ENCODE measurements around the gene RAB6A.

Gene RAB6A

DNA sequence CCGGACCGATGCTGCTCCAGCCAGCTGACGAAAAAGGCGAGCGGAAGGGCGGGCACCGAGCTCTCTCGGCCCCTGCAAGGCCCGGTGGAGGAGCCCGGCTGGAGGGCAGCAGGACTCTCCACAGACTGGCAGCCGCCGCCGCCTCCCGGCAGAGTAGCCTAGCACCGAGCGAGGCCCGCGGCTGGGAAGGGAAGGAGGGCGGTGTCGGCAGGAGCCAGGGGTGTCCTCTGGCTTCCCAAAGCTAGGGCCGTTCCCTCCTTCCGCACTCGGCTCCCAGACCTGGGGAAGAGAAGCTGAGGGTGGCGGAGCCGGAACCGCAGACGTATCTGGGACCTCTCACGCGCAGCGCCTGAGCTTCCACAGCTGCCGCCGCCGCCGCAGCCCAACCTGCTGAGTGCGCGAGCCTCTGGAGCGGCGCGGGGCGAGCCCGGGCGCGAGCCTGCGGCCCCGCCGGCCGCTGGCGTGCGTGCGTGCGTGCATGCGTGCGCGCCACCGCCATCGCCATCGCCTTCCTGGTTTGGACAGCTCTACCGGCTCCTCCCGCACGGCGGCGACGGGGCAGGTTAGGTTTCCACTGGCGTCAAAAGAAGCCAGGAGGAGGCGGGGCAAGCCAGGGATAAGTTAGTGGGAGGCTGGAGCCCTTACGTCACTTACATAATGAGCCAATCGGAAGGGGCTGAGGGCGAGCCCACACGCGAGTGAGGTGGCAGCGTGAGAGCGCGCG is at the start of gene RAB6A:
Gene RAB6A, minus strand, starts transcription at position 396 of the 724 bp plus-strand sequence. CDS start 439 bp downstream, outside the sequence.
- DNase-seq: peak; percentile 100
- Histone ChIP-seq H3K36me3 (no peaks in the 10 kb centered on the region; the same call in 1 of the 2 replicates), H3K27ac (peak within 1 kb of the TSS; percentile 76), H3K4me3 (ENCODE audit: low read depth, low read length) (peak within 1 kb of the TSS; percentile 85), H3K9me3 (ENCODE audit: severe bottlenecking) (no peaks in the 10 kb centered on the region), H3K27me3 (ENCODE audit: insufficient read depth, low read depth, severe bottlenecking) (no peaks in the 10 kb centered on the region)
- TF ChIP-seq, protein P1, sequence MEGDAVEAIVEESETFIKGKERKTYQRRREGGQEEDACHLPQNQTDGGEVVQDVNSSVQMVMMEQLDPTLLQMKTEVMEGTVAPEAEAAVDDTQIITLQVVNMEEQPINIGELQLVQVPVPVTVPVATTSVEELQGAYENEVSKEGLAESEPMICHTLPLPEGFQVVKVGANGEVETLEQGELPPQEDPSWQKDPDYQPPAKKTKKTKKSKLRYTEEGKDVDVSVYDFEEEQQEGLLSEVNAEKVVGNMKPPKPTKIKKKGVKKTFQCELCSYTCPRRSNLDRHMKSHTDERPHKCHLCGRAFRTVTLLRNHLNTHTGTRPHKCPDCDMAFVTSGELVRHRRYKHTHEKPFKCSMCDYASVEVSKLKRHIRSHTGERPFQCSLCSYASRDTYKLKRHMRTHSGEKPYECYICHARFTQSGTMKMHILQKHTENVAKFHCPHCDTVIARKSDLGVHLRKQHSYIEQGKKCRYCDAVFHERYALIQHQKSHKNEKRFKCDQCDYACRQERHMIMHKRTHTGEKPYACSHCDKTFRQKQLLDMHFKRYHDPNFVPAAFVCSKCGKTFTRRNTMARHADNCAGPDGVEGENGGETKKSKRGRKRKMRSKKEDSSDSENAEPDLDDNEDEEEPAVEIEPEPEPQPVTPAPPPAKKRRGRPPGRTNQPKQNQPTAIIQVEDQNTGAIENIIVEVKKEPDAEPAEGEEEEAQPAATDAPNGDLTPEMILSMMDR (IDR thresholded peaks at IDR 0.05; ENCODE audit: low read depth, low read length): 0 out of 2 replicates have a peak, but pooled peaks have one; percentile 32

DNA sequence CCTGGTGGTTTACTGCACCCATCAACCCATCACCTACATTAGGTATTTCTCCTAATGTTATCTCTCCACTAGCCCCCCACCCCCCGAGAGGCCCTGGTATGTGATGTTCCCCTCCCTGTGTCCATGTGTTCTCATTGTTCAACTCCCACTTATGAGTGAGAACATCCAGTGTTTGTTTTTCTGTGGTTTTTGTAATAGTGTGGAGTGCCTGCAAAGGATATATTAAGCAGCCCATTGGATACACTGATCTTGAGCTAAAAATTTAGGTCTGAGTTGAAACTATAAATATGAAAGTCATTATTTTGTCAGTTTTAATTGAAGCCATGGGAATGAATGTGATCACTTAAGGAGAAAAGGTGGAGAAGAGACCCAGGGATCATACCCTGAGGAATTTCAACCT is 49.8 kb upstream of the RAB6A start:
- H3K36me3 ChIP-seq: peaks cover 11% of the 10 kb centered on the region
- no peak overlapping the region for H3K27ac ChIP-seq
- no peaks in the 10 kb centered on the region for H3K9me3 ChIP-seq (ENCODE audit: severe bottlenecking)
- no peak for DNase-seq
- TF ChIP-seq, protein P1 (IDR thresholded peaks at IDR 0.05; ENCODE audit: low read depth, low read length): no peak
- H3K27me3 ChIP-seq (ENCODE audit: insufficient read depth, low read depth, severe bottlenecking): no peaks in the 10 kb centered on the region
- no peak overlapping the region for H3K4me3 ChIP-seq (ENCODE audit: low read depth, low read length)

GRCh38 chr11:73808052-73808451 is 47.2 kb upstream of the RAB6A start:
- TF ChIP-seq, protein P1 (IDR thresholded peaks at IDR 0.05; ENCODE audit: low read depth, low read length): no peak
- Histone ChIP-seq H3K4me3 (ENCODE audit: low read depth, low read length) (no peak overlapping the region), H3K36me3 (peaks cover 11% of the 10 kb centered on the region), H3K27me3 (ENCODE audit: insufficient read depth, low read depth, severe bottlenecking) (no peaks in the 10 kb centered on the region), H3K9me3 (ENCODE audit: severe bottlenecking) (no peaks in the 10 kb centered on the region), H3K27ac (no peak overlapping the region)
- no peak for DNase-seq

DNA sequence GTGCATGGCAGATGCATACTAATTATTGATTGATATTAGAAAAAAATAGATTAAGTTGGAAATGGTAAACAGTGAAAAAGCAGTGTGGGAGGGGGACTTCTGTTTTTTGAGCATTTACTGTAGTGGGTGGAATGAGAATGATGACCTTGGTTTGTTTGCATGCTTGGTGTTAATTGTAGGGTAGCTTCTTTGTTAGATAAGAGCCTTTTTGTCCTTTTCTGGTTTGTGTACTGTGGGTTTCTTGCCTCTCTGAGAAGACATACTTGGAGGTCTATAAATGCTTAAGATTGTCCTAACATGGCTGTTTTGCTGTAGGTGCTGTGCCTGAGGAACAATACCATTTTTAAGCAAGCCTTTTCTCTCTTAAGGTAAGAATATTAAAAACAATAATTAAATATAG is 43.8 kb upstream of the RAB6A start:
- no peak overlapping the region for H3K27ac ChIP-seq
- no peak for DNase-seq
- peaks cover 8% of the 10 kb centered on the region for H3K36me3 ChIP-seq
- no peaks in the 10 kb centered on the region for H3K9me3 ChIP-seq (ENCODE audit: severe bottlenecking)
- no peak overlapping the region for H3K4me3 ChIP-seq (ENCODE audit: low read depth, low read length)
- TF ChIP-seq, protein P1 (IDR thresholded peaks at IDR 0.05; ENCODE audit: low read depth, low read length): no peak
- H3K27me3 ChIP-seq (ENCODE audit: insufficient read depth, low read depth, severe bottlenecking): no peaks in the 10 kb centered on the region

DNA sequence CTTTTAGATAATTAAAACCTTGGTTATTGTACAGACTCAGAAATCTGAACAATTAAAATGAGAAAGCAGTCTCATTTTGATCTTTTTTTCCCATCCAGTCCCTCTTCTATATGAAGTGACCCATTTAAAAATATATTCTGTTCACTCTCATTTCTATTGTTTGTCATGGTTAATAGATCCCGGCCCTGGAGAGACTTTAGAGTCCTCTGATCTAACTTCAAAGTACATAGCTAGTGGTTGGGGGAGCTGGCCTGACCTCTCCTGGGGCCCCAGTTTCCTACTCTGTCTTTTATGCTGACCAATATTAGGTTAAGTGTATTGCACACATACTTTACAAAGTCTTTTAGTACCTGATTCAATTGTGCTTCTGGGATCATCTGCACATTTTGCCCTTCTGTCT is 40.3 kb upstream of the RAB6A start:
- Histone ChIP-seq H3K27ac (no peak overlapping the region), H3K27me3 (ENCODE audit: insufficient read depth, low read depth, severe bottlenecking) (no peaks in the 10 kb centered on the region), H3K36me3 (no peaks in the 10 kb centered on the region; the same call in 1 of the 2 replicates), H3K9me3 (ENCODE audit: severe bottlenecking) (no peaks in the 10 kb centered on the region), H3K4me3 (ENCODE audit: low read depth, low read length) (no peak overlapping the region)
- no peak for DNase-seq
- TF ChIP-seq, protein P1 (IDR thresholded peaks at IDR 0.05; ENCODE audit: low read depth, low read length): no peak

All from WERI-Rb-1 (cell line).